ENCODE measurements around the gene DONSON. TPM values are rescaled to one million over a fixed set of nuclear protein-coding genes. Genes with fewer than 3 reads are reported as not detected.

Gene DONSON
- total and polyA plus RNA-seq, 9 of the 15 experiments (the other 6 are each of a cell fraction or from before 2014, with no cell fraction given): 26.7 to 124 (median 62.6) TPM

DNA sequence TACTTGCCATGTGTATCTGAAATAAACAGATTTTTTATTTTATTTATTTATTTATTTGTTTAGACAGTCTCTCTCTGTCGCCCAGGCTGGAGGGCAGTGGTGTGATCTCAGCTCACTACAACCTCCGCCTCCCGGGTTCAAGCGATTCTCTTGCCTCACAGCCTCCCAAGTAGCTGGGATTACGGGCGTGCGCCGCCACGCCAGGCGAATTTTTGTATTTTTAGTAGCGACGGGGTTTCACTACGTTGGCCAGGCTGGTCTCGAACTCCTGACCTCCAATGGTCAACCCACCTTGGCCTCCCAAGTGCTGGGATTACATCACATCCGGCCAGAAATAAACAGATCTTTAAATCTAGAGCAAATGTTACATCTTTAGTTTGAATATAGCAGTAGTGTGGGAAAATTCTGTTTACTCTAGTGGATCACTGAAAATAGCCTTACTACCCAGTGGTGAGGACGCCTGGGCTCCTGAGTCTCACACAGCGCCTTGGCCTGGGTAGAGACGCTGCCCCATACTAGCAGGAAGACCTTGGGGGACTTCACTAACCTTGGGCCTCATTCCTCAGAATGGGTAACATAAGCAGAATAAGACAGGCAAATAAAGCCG is 47.3 kb downstream of the DONSON start (continued):
- TF ChIP-seq CHD4 (IDR thresholded peaks at IDR 0.05; ENCODE audit: insufficient read depth, insufficient replicate concordance, low read depth, low read length, poor library complexity, severe bottlenecking) (no peak), ZSCAN29 (IDR thresholded peaks at IDR 0.05) (no peak), PML (IDR thresholded peaks at IDR 0.05; ENCODE audit: low read length) (no peak), ELF4 (CRISPR knock-in tag; IDR thresholded peaks at IDR 0.05) (no peak), NUFIP1 (IDR thresholded peaks at IDR 0.05; ENCODE audit: partially characterized antibody) (no peak), ZNF76 (CRISPR knock-in tag; IDR thresholded peaks at IDR 0.05; ENCODE audit: borderline replicate concordance) (no peak), BHLHE40 (IDR thresholded peaks at IDR 0.05; ENCODE audit: low read length) (no peak), NR4A1 (CRISPR knock-in tag; IDR thresholded peaks at IDR 0.05) (no peak), NR4A1 (tag; IDR thresholded peaks at IDR 0.05) (no peak), KLF6 (CRISPR knock-in tag; IDR thresholded peaks at IDR 0.05; ENCODE audit: borderline replicate concordance) (no peak), NRF1 (conservative IDR thresholded peaks at IDR 0.05 in 1 of 2, IDR thresholded peaks at IDR 0.05 in 1 of 2) (0 out of 4 replicates have a peak, but pooled peaks of 1 of the 2 experiments have one; percentile 11)
- TF ChIP-seq, protein P1, sequence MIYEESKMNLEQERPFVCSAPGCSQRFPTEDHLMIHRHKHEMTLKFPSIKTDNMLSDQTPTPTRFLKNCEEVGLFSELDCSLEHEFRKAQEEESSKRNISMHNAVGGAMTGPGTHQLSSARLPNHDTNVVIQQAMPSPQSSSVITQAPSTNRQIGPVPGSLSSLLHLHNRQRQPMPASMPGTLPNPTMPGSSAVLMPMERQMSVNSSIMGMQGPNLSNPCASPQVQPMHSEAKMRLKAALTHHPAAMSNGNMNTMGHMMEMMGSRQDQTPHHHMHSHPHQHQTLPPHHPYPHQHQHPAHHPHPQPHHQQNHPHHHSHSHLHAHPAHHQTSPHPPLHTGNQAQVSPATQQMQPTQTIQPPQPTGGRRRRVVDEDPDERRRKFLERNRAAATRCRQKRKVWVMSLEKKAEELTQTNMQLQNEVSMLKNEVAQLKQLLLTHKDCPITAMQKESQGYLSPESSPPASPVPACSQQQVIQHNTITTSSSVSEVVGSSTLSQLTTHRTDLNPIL (CRISPR knock-in tag; IDR thresholded peaks at IDR 0.05): no peak
- TF ChIP-seq, protein P2, sequence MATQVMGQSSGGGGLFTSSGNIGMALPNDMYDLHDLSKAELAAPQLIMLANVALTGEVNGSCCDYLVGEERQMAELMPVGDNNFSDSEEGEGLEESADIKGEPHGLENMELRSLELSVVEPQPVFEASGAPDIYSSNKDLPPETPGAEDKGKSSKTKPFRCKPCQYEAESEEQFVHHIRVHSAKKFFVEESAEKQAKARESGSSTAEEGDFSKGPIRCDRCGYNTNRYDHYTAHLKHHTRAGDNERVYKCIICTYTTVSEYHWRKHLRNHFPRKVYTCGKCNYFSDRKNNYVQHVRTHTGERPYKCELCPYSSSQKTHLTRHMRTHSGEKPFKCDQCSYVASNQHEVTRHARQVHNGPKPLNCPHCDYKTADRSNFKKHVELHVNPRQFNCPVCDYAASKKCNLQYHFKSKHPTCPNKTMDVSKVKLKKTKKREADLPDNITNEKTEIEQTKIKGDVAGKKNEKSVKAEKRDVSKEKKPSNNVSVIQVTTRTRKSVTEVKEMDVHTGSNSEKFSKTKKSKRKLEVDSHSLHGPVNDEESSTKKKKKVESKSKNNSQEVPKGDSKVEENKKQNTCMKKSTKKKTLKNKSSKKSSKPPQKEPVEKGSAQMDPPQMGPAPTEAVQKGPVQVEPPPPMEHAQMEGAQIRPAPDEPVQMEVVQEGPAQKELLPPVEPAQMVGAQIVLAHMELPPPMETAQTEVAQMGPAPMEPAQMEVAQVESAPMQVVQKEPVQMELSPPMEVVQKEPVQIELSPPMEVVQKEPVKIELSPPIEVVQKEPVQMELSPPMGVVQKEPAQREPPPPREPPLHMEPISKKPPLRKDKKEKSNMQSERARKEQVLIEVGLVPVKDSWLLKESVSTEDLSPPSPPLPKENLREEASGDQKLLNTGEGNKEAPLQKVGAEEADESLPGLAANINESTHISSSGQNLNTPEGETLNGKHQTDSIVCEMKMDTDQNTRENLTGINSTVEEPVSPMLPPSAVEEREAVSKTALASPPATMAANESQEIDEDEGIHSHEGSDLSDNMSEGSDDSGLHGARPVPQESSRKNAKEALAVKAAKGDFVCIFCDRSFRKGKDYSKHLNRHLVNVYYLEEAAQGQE (IDR thresholded peaks at IDR 0.05; ENCODE audit: borderline replicate concordance): no peak
- TF ChIP-seq, protein P2 (CRISPR knock-in tag; IDR thresholded peaks at IDR 0.05; ENCODE audit: low read depth): no peak
- TF ChIP-seq, protein P3, sequence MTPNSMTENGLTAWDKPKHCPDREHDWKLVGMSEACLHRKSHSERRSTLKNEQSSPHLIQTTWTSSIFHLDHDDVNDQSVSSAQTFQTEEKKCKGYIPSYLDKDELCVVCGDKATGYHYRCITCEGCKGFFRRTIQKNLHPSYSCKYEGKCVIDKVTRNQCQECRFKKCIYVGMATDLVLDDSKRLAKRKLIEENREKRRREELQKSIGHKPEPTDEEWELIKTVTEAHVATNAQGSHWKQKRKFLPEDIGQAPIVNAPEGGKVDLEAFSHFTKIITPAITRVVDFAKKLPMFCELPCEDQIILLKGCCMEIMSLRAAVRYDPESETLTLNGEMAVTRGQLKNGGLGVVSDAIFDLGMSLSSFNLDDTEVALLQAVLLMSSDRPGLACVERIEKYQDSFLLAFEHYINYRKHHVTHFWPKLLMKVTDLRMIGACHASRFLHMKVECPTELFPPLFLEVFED (CRISPR knock-in tag; conservative IDR thresholded peaks at IDR 0.05): no peak
